ENCODE measurements around the gene SPATS1.
"Not testable (repeated sequence)": the region's sequence is repeated elsewhere in the genome, so short reads cannot be mapped to it uniquely, and the experiment has no call there.

Gene SPATS1

DNA sequence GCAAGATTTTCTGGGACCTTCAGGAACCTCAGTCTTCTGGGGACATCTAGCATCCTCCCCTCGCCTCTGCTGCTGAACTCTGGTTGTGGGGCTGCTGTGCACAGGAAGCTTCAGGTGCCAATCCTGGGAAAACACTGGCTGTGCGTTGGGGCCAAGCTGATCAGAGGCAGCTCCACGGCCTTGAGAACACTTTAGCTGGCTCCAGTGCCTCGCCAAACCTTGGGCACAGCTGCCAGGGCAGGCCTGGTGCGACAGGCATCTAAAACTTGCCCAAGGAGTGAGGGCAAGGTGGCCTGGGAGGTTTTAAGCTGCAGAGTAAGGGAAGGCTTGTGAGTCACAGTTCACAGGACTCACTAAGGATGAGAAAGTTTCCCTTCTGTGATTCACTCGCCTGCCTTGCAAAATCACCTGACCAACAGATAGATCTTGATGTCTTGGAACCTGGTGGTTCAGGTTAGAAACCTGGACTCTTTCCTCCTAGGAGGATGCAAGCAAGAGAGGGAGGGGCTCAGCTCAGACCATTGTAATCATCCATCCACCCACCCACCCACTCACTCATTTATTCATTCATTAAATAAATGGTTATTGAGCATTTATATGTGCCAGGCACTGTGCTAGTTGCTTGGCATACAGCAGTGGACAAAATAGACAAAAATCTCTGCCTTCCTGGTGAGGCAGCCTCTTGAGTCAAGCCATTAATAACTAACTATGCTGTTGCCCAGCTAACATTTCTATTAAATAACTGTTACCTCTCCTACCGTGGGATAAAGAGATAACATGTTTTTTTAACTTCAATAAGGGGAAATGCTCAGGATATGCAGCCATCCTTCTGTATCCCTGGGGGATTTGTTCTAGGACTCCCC is 2.5 kb upstream of the SPATS1 start:
- no peak for DNase-seq (ENCODE audit: low read depth in 2 of 3, low spot score in 2 of 3)

DNA sequence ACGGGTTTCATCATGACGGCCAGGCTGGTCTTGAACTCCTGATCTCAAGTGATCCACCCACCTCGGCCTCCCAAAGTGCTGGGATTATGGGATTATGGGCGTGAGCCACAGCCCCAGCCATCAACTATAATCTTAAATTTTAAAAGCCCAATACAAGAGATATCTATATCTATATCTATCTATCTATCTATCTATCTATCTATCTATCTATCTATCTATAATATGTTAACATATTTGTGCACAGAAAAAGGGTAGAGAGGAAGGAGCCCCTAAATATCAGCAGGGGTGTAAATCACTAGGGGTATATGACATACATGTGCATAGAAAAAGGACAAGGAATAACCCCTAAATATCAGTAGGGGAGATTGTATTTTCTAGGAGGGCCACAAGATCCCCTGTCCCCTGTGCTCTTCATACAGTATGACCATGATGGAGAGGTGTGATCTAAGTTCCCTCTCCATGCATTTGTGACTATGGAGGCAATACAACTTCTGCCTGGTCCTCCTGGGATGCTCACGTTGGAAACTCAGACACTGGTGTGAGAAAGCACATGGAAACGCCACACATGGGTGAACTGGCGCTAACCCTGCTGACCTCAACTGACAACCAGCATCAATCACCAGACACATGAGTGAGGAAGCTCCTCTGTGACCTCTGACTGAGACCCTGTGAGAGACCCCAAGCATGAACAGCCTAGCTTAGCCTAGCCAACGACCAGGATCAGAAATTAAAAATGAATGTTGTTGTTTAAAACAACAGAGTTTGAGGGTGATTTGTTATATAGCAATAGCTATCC is 1.2 kb upstream of the SPATS1 start:
- no peak for DNase-seq (ENCODE audit: low read depth in 2 of 3, low spot score in 2 of 3)

DNA sequence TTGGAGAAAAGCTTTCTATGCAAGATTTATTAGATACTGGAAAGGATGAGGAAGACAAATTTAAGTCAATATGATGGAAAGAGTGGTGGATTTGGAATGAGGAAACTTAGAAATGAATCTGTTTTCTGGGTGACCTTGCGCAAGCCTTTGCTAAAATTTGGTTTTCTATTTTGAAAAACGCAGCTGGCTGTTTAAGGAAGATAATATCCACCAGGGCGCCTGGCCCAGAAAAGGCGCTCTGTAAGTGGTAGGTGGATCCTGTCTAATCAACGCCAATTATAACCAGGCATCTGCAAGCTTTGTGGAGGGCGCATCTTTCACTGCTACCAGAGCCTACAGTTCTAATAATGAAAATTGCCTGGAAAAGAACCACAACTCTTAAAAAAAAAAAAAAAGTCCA is 398 bp upstream of the SPATS1 start:
- no peak for DNase-seq (ENCODE audit: low read depth in 2 of 3, low spot score in 2 of 3)

DNA sequence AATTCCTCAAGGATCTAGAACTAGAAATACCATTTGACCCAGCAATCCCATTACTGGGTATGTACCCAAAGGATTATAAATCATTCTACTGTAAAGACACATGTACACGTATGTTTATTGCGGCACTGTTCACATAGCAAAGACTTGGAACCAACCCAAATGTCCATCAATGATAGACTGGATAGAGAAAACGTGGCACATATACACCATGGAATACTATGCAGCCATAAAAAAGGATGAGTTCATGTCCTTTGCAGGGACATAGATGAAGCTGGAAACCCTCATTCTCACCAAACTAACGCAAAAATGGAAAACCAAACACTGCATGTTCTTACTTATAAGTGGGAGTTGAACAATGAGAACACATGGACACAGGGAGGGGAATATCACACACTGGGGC is 4.4 kb downstream of the SPATS1 start:
- not testable (repeated sequence) for DNase-seq (ENCODE audit: low read depth in 2 of 3, low spot score in 2 of 3)

DNA sequence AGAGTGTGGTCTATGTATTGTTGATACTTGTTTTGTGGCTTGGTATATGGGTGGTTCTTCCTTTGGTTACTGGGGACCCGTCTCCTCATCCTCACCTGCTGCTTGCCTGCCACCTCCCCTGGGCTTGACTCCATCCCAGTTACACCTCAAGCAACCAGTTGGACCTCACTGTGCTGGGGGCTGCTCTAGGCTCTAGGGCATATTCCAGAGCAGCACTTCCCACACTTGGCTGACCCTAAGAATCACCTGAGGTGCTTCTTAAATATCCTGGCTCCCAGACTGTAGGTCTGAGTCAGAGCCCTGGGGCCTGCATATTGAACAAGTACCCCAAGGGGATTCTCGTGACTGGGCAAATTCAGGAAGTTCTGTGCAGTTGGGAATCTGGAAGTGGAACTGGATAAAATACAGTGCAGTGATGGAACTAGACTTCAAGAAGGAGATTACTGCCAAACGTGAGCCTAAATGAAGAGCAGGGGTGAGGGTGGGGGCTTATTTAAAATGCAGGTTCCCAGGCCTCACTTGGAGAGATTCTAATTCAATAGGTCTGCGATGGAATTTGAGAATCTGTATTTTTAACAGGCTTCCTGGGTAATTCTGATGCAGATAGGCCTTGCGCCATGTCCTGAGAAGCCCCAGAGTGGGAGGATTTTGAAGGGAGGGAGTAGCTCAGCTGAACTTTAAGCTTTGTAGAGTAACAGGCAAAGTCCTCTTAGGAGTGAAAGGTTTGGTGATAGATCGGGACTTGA is 7.6 kb downstream of the SPATS1 start:
- no peak for DNase-seq (ENCODE audit: low read depth in 2 of 3, low spot score in 2 of 3)

DNA sequence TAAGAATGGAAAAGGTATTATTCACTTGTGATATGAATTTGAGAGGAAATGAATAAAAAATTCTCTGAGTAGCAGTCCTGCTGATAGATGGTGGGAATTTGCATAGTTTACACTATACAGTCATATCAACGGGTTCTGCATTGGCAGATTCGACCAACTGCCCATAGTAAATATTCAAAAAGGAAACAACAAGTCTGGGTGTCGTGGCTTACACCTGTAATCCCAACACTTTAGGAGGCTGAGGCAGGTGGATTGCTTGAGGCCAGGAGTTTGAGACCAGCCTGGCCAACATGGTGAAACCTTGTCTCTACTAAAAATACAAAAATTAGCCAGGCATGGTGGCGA is 8.2 kb downstream of the SPATS1 start:
- DNase-seq (ENCODE audit: low read depth in 2 of 3, low spot score in 2 of 3), result not testable (repeated sequence)

DNA sequence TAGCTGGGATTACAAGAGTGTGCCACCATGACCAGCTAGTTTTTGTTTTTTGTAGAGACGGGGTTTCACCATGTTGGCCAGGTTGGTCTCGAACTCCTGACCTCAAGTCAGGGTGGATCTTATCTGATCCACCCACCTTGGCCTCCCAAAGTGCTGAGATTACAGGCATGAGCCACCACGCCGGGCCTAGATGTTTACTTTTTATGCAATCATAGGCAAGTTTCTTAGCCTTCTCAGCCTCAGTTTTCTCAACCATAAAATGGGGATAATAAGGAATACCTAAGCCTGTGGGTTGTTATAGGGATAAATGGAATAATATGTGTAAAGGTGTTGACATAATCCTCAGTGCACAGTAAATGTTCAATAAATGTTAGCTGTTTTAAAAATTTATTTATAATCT is 9.8 kb downstream of the SPATS1 start:
- DNase-seq (ENCODE audit: low read depth in 2 of 3, low spot score in 2 of 3), result no peak

DNA sequence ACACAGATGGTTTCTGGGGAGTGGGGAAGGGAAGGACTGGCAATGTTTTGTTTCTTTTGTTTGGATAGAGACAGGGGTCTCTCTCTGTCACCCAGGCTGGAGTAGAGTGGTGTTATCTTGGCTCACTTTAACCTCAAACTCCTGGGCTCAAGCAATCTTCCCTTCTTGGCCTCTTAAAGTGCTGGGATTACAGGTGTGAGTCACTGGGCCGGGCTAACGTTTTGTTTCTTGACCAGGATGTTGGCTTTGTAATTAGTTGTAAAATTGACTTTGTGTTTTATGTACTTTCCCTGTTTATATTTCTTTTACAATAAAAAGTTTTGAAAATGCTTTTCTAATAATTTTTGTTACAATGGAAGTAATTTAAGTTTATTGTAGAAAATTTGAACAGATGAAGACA is 10.9 kb downstream of the SPATS1 start:
- DNase-seq (ENCODE audit: low read depth in 2 of 3, low spot score in 2 of 3), result no peak

DNA sequence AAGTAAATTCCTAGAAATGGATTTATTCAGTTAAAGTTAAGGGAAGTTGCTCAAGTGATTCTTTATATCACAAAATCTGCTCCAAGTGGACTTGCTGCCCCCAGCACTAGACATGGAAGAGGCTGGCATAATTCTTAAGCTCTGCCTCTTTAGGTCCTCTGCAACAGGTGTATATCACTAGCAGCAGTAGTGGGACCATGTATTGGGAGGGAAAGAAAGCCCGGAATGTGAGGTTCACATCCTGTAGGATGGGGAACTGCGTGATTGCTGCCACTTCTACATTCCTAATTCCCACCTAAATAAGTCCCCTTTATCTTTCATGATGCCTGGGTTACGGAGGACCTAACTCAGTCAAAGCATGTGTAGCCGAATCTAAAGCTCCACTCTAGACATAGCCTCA is 13.2 kb downstream of the SPATS1 start:
- no peak for DNase-seq (ENCODE audit: low read depth in 2 of 3, low spot score in 2 of 3)

DNA sequence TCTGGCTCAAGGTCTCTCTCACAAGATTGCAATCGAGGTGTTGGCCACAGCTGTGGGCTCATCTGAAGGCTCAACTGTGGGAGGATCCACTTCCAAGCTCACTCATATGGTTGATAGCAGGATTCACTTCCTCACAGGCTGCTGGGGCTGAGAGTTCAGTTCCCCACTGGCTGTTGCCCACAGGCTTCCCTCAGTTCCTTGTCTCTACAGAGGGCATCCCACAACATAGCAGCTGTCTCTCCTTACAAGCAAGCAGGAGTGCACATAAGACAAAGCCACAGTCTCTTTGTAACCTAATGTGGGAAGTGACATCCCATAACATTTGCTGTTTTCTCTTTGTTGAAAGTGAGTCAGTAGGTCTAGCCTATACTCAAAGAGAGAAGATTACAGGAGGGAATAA is 14.0 kb downstream of the SPATS1 start:
- DNase-seq (ENCODE audit: low read depth in 2 of 3, low spot score in 2 of 3), result no peak

DNA sequence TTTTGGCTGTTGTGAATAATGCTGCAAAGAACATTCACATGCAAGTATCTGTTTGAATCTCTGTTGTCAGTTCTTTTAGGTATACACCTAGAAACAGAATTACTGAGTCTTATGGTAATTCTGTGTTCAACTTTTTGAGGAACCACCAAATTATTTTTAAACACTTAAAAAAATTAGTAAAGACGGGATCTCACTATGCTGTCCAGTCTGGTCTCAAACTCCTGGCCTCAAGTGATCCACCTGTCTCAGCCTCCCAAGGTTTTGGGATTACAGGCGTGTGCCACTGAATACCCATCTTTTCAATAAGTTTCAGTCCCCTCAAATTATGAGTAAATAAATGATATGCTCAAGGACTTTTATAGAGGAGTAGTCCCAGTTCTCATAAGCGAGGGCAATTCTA is 17.5 kb downstream of the SPATS1 start:
- DNase-seq (ENCODE audit: low read depth in 2 of 3, low spot score in 2 of 3), result no peak

DNA sequence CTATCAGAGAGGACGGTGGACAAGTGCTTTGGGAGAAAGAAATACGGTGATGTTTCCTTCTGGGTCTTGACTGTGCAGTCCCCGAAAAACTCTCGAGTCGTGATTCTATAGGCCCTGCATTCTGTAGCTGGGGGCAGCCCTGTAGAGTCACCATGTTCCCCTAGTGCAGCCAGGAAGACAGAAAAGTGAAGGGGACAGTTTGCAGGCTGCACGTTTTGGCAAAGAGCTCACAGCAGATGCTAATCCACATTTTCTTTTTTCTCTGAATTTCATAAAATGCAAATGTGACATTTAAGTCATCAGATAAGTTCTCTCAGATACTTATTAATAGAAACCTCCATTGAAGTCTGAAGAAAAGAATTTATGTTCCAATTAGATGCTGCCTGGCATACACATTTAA is 19.5 kb downstream of the SPATS1 start:
- no peak for DNase-seq (ENCODE audit: low read depth in 2 of 3, low spot score in 2 of 3)

DNA sequence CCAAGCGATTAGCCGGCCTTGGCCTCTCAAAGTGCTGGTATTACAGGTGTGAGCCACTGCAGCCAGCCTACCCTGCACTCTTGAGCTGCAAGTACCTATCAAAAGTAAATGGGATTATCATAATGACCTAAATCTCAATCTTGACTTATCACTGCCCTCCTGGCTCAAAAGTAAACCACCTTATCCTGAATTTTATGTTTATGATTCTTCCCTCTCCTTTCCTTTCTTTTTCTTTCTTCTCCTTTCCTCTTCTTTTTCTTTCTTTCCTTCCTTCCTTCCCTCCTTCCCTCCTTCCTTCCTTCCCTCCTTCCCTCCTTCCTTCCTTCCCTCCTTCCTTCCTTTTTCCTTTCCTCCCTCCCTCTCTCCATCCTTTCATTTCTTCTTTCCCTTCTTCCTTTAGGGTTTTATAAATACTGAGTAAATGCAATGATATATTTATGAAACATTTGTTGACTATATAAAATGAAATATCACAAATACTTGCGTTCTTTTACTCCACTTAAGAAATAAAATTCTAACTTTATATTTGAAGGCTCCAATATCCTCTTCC is 21.0 kb downstream of the SPATS1 start:
- no peak for DNase-seq (ENCODE audit: low read depth in 2 of 3, low spot score in 2 of 3)

DNA sequence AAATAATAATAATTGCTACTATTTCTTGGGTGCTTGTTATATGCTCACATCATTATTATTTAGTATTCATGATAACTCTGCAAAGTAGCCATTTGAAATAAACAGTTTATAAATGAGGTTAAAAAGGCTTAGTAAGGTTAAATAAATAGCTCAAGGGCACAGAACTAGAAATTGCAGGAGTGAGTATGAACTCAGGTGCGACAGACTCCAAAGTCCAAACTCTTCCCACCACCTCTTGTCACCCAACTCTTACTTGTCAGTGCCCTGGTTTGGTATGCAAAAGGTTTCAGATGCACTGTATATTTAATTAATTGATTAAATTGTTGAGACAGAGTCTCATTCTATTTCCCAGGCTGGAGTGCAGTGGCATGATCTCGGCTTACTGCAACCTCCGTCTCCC is 24.3 kb downstream of the SPATS1 start:
- DNase-seq (ENCODE audit: low read depth in 2 of 3, low spot score in 2 of 3), result no peak

DNA sequence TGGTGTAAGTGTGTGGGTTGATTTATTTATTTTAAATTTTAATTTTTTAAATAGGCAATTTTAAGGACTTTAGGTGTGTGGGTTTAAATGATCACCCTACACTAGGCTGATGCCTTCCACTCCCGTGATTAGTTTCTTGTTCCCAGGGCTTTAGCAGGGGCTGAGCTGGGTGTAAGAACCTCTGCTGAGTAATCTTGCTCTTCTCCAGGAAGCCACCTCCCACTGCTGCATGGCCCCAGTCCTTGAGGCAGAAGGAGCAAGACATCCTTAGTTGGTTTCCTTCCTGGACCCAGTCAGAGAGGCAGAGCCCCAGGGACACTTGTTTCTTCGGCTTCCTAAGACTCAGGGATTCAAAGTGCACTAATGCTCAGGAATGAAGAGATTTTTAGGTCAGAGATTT is 25.2 kb downstream of the SPATS1 start:
- DNase-seq (ENCODE audit: low read depth in 2 of 3, low spot score in 2 of 3), result no peak

DNA sequence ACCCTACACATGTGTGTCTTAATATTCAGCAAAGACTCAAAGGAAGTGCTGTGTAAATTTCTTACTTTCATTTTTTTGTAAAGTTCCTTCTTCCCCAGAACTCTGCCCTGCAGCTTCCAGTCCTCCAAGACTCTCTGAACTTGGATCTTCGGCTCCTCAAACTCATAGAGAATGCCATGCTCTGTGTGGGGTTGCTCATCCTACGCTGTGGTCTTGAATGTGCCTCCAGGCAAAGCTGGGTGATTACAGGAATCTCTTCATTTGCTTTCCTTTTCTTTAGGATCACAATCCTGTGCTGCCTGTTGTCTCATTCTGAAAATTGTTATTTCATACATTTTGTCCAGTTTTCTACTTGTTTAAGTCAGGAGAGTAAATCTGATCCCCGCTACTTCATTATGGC is 30.6 kb downstream of the SPATS1 start:
- no peak for DNase-seq (ENCODE audit: low read depth in 2 of 3, low spot score in 2 of 3)

DNA sequence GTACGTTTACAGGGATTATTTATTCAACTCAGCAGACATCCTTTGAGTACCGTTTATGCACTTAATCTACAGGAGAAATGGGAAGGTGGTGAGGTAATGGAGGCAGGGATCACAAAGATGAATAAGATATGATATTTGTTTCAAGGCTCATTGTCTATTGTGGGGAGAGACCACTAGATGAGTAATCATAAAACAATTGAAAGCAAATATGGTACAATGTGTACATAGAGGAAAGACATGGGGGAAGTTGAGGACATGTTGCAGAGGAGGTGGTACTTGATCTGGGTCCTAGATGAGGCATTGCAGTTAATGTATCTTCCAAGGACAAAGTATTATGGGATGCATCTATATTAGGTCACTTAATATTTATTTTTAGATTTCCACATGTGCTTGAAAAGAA is 31.3 kb downstream of the SPATS1 start:
- no peak for DNase-seq (ENCODE audit: low read depth in 2 of 3, low spot score in 2 of 3)

DNA sequence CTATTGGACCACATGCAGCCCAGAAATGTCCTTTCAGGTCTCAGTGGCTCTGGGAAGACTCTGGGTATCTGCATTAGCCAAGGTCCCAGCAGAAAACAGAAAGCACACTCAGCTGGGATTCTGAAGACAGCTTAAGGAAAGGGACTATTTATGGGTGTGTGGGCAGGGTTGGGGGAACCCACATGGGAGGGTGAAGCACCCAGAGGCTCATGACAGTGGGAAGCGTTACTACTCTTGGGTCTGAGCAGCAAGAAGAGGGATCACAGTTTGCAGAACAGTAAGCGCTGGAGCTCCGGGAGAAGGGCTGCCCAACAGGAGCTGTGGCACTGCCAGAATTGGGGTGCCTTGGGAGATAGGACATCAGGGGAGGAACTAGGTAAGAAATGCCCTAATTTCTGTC is 32.6 kb downstream of the SPATS1 start:
- no peak for DNase-seq (ENCODE audit: low read depth in 2 of 3, low spot score in 2 of 3)

DNA sequence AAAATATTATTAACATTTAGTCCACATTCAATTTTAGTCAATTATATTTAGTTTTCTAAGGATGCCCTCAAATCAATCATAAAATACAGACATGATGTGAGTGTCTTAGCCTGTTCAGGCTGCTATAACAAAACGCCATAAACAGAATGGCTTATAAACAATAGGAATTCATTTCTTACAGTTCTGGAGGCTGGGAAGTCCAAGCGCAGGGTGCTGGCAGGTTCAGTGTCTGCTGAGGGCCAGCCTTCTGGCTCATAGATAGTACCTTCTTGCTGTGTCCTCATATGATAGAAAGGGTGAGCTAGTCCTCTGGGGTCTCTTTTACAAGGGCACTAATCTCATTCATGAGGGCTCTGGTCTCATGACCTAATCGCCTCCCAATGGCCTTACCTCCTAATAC is 35.0 kb downstream of the SPATS1 start:
- no peak for DNase-seq (ENCODE audit: low read depth in 2 of 3, low spot score in 2 of 3)

DNA sequence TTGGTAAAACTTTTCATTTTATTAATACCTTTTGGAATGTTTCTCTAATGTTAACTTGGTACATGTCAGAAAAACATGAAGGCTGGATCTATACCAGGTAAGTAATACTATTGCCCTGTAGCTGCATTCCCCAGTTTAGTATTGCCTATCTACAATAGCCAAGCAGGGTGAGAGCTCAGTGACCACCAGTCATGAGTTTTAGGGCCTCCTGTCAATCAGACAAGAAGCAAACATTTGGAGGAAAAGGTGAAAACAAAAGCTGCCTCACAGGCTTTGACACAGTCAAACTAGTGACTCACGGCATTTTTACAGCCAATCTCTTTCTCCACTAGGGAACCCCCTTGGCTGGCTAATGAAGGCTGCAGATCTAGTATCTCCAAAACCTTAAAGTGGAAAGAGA is 35.5 kb downstream of the SPATS1 start:
- no peak for DNase-seq (ENCODE audit: low read depth in 2 of 3, low spot score in 2 of 3)

DNA sequence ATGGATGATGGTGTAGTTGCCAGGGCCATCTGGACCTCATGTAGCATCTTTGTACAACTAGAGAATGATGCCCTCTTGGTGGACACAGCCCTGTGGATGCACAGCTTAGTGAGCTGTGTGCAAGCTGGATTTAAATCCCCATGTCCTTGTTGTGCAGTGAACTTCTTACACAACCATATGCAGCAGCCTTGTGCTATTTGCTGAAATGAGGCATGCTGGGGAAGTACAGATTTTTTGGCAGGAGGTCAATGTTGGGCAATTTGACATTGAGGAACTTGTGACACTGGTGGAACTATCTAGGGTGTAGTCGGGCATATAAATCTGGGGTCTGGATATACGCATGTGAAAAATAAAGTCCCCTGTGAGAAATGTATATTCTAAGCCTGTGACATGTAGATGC is 39.3 kb downstream of the SPATS1 start:
- DNase-seq (ENCODE audit: low read depth in 2 of 3, low spot score in 2 of 3), result no peak

Measured in activated CD8-positive, alpha-beta memory T cell treated with anti-CD3 and anti-CD28 coated beads for 48 hours (primary cell).